Measurements from ENCODE around the gene FAM53C. TPM values are rescaled to one million over a fixed set of nuclear protein-coding genes. Genes with fewer than 3 reads are reported as not detected.

The FAM53C gene
- total RNA-seq, 1 experiment from 2014 or later: 30.4 TPM

DNA sequence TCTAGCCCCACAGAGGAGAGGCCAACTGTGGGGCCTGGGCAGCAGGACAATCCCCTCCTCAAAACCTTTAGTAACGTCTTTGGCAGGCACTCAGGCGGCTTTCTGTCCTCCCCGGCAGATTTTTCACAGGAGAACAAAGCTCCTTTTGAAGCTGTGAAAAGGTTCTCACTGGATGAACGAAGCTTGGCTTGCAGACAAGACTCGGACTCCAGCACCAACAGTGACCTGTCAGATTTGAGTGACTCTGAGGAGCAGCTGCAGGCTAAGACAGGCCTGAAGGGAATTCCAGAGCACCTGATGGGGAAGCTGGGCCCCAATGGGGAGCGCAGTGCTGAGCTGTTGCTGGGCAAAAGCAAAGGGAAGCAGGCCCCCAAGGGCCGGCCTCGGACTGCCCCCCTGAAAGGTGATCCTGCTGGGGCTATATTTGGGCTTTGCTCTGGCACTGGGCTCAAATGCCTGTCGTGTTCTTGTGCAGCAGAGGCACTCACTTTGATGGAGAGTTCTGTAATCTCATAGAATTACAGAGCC, 53.9 kb downstream of the FAM53C start:
- no peak for DNase-seq (ENCODE audit: low spot score)

Other genes with a start within 250 kb of the FAM53C start
- not detected in 2 replicates for gene NME5, start 198.8 kb upstream of the FAM53C start, total RNA-seq (2014; rRNA removed; shearing (Covaris generic))
- 34.7 and 44.4 TPM in 2 replicates for gene BRD8, start 159.6 kb upstream of the FAM53C start, total RNA-seq (2014; rRNA removed; shearing (Covaris generic))
- gene KIF20A, start 159.2 kb upstream of the FAM53C start, total RNA-seq (2014; rRNA removed; shearing (Covaris generic)): 32.7 and 36.8 TPM in 2 replicates
- 7.3 and 11.5 TPM in 2 replicates for gene CDC23, start 124.9 kb upstream of the FAM53C start, total RNA-seq (2014; rRNA removed; shearing (Covaris generic))
- not detected in 2 replicates for gene GFRA3, start 63.6 kb upstream of the FAM53C start, total RNA-seq (2014; rRNA removed; shearing (Covaris generic))
- gene CDC25C, start 6.5 kb upstream of the FAM53C start, total RNA-seq (2014; rRNA removed; shearing (Covaris generic)): 13.4 and 13.6 TPM in 2 replicates
- 34.9 and 36.2 TPM in 2 replicates for gene KDM3B, start 14.4 kb downstream of the FAM53C start, total RNA-seq (2014; rRNA removed; shearing (Covaris generic))
- 0.03 and 0.05 TPM in 2 replicates for gene REEP2, start 100.8 kb downstream of the FAM53C start, total RNA-seq (2014; rRNA removed; shearing (Covaris generic))
- gene EGR1, start 127.2 kb downstream of the FAM53C start, total RNA-seq (2014; rRNA removed; shearing (Covaris generic)): 20.1 and 27.8 TPM in 2 replicates
- 75.0 and 81.0 TPM in 2 replicates for gene ETF1, start 205.0 kb downstream of the FAM53C start, total RNA-seq (2014; rRNA removed; shearing (Covaris generic))
- gene HSPA9, start 237.1 kb downstream of the FAM53C start, total RNA-seq (2014; rRNA removed; shearing (Covaris generic)): 300 and 305 TPM in 2 replicates